Gastroesophageal sphincter (tissue), 3 donors: ENCODE results near the gene ARHGEF38.

Experiments
- EP300 ChIP-seq: sonication (generic); formaldehyde crosslinking; IDR thresholded peaks from one replicate; pipeline ENCODE4 v1.6.1; 2017; ENCODE audit warnings: antibody characterized with exemption, mild to moderate bottlenecking
- POLR2A ChIP-seq, 2 donors: fragments of 450-650 bp; IDR thresholded peaks; one replicate each; pipeline ENCODE4 v1.6.1; 2017; ENCODE audit warnings: antibody characterized with exemption in 2 of 2, mild to moderate bottlenecking in 2 of 2, moderate library complexity in 1 of 2
- POLR2AphosphoS5 ChIP-seq: sonication (generic); formaldehyde crosslinking; IDR thresholded peaks from one replicate; pipeline ENCODE4 v1.6.1; 2017; ENCODE audit warnings: antibody characterized with exemption
- TF ChIP-seq, protein P1 (sequence below), 4 experiments: fragments of 200-600 bp in 2 of 4; fragments of 450-650 bp in 2 of 4; sonication (generic) in 1 of 4; IDR thresholded peaks; one replicate each; pipeline ENCODE4 v1.5.1; 2017 to 2019; ENCODE audit warnings: antibody characterized with exemption in 4 of 4, mild to moderate bottlenecking in 2 of 4, moderate library complexity in 2 of 4

DNA sequence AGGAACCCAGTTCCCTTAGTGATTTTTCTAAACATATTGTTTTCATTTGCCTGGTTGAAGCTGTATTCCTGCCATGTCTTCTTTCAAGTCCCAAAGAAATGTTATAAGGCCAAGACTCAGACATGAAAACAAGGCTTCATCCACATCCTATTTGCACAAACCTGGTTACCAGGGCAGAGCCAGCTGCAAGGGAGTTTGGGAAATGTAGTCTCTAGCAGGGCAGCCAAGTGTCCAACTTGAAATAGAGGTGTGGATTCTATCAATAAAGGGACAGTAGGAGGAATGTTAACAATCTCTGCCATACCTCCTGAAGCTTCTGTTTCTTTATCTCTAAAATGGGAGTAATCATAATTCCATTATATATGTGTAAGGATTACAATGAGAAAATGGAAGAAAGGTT, 99.5 kb downstream of the ARHGEF38 start:
- no peak for TF ChIP-seq EP300
- TF ChIP-seq, protein P1, sequence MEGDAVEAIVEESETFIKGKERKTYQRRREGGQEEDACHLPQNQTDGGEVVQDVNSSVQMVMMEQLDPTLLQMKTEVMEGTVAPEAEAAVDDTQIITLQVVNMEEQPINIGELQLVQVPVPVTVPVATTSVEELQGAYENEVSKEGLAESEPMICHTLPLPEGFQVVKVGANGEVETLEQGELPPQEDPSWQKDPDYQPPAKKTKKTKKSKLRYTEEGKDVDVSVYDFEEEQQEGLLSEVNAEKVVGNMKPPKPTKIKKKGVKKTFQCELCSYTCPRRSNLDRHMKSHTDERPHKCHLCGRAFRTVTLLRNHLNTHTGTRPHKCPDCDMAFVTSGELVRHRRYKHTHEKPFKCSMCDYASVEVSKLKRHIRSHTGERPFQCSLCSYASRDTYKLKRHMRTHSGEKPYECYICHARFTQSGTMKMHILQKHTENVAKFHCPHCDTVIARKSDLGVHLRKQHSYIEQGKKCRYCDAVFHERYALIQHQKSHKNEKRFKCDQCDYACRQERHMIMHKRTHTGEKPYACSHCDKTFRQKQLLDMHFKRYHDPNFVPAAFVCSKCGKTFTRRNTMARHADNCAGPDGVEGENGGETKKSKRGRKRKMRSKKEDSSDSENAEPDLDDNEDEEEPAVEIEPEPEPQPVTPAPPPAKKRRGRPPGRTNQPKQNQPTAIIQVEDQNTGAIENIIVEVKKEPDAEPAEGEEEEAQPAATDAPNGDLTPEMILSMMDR (IDR thresholded peaks at IDR 0.05), result no peak
- TF ChIP-seq POLR2AphosphoS5, result no peak
- TF ChIP-seq POLR2A (IDR thresholded peaks at IDR 0.05), result no peak
